Measurements from ENCODE around the gene RERE.

The RERE gene

DNA sequence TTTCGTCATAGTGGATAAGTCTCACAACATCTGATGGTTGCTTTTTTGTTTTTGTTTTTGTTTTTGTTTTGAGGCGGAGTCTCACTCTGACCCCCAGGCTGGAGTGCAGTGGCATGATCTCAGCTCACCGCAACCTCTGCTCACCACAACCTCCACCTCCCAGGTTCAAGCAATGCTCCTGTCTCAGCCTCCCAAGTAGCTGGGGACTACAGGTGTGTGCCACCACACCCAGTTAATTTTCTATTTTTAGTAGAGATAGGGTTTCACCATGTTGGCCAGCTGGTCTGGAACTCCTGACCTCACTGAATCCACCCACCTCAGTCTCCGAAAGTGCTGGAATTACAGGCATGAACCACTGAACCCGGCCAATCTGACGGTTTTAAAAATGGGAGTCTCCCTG lies 109.2 kb downstream of the RERE start:
- H3K4me1 ChIP-seq (ENCODE audit: control insufficient read depth, insufficient read depth, low read length): peaks cover 41% of the 10 kb centered on the region
- POLR2A ChIA-PET: no interaction called here
- CTCF ChIA-PET: interaction anchor here (1.1 to 4.0 kb wide), 3 partner anchors 10 to 141 kb away, joined by 3 to 14 read pairs (median 13); no protein-coding TSS in a partner anchor
- H3K36me3 ChIP-seq (ENCODE audit: control insufficient read depth in 2 of 2, insufficient read depth in 1 of 2, low read length in 2 of 2): no peaks in the 10 kb centered on the region
- H3K4me3 ChIP-seq (ENCODE audit: low read depth, low read length): no peak overlapping the region
- H3K27ac ChIP-seq (ENCODE audit: extremely low read depth, low read depth, low read length): no peak overlapping the region
- H3K9me3 ChIP-seq (ENCODE audit: control insufficient read depth, insufficient read depth, low read depth, low read length): no peaks in the 10 kb centered on the region
- TF ChIP-seq ZNF174 (tag by site-specific recombination; IDR thresholded peaks at IDR 0.05): no peak
- TF ChIP-seq, protein P1, sequence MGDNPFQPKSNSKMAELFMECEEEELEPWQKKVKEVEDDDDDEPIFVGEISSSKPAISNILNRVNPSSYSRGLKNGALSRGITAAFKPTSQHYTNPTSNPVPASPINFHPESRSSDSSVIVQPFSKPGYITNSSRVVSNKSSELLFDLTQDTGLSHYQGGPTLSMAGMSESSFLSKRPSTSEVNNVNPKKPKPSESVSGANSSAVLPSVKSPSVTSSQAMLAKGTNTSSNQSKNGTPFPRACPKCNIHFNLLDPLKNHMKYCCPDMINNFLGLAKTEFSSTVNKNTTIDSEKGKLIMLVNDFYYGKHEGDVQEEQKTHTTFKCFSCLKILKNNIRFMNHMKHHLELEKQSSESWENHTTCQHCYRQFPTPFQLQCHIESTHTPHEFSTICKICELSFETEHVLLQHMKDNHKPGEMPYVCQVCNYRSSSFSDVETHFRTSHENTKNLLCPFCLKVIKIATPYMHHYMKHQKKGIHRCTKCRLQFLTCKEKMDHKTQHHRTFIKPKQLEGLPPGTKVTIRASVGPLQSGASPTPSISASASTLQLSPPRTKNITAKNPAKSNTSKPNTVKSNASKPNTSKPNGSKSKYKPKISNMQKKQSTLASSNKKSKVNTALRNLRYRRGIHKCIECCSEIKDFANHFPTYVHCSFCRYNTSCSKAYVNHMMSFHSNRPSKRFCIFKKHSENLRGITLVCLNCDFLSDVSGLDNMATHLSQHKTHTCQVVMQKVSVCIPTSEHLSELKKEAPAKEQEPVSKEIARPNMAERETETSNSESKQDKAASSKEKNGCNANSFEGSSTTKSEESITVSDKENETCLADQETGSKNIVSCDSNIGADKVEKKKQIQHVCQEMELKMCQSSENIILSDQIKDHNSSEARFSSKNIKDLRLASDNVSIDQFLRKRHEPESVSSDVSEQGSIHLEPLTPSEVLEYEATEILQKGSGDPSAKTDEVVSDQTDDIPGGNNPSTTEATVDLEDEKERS (tag by site-specific recombination; IDR thresholded peaks at IDR 0.05): 0 out of 2 replicates have a peak, but pooled peaks have one; percentile 12
- TF ChIP-seq, protein P2, sequence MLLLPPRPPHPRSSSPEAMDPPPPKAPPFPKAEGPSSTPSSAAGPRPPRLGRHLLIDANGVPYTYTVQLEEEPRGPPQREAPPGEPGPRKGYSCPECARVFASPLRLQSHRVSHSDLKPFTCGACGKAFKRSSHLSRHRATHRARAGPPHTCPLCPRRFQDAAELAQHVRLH (tag by site-specific recombination; IDR thresholded peaks at IDR 0.05): 0 out of 2 replicates have a peak, but pooled peaks have one; percentile 62
- TF ChIP-seq ZNF426 (tag by site-specific recombination; IDR thresholded peaks at IDR 0.05): no peak
- TF ChIP-seq ZNF335 (tag by site-specific recombination; conservative IDR thresholded peaks at IDR 0.05): no peak

DNA sequence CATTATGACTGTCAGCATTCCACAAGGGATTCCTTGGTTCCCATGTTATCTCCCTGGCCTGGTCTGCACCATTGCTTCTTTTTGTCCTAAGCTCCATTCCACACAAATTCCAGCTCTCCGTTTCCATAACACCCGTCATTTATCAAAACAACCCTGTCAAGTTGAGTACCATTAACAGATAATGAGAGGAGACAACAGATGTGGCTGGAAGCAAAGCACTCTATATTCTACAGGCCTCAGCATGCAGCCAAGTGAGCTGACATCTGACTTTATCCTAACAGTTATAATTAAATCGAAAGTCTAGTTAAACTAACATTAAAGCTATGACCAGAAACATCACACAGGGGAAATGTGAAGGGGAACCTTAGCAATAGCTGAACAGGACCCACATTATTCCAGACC lies 110.4 kb downstream of the RERE start:
- CTCF ChIA-PET: interaction anchor here (0.6 to 4.0 kb wide), 7 partner anchors 11 to 675 kb away, joined by 3 to 14 read pairs (median 4); no protein-coding TSS in a partner anchor
- TF ChIP-seq, protein P3, sequence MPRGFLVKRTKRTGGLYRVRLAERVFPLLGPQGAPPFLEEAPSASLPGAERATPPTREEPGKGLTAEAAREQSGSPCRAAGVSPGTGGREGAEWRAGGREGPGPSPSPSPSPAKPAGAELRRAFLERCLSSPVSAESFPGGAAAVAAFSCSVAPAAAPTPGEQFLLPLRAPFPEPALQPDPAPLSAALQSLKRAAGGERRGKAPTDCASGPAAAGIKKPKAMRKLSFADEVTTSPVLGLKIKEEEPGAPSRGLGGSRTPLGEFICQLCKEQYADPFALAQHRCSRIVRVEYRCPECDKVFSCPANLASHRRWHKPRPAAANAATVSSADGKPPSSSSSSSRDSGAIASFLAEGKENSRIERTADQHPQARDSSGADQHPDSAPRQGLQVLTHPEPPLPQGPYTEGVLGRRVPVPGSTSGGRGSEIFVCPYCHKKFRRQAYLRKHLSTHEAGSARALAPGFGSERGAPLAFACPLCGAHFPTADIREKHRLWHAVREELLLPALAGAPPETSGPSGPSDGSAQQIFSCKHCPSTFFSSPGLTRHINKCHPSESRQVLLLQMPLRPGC (tag by site-specific recombination; IDR thresholded peaks at IDR 0.05): peak; percentile 88
- no peak for TF ChIP-seq ZNF423 (tag by site-specific recombination; IDR thresholded peaks at IDR 0.05)
- peak; percentile 59; the same call in 1 of the 2 replicates for TF ChIP-seq ZBTB8A (tag by site-specific recombination; IDR thresholded peaks at IDR 0.05)
- TF ChIP-seq ZNF335 (tag by site-specific recombination; conservative IDR thresholded peaks at IDR 0.05): peak; percentile 52; the same call in 1 of the 2 replicates
- TF ChIP-seq ZNF610 (tag by site-specific recombination; IDR thresholded peaks at IDR 0.05; ENCODE audit: borderline replicate concordance): peak; percentile 64; the same call in 1 of the 2 replicates
- TF ChIP-seq ZNF350 (tag by site-specific recombination; IDR thresholded peaks at IDR 0.05): no peak
- peak; percentile 92 for TF ChIP-seq MEIS1 (CRISPR knock-in tag; IDR thresholded peaks at IDR 0.05; ENCODE audit: borderline replicate concordance)
- no peak for TF ChIP-seq ZNF132 (tag by site-specific recombination; IDR thresholded peaks at IDR 0.05; ENCODE audit: borderline replicate concordance)
- TF ChIP-seq ZNF521 (tag by site-specific recombination; IDR thresholded peaks at IDR 0.05): no peak
- no peak for TF ChIP-seq ZNF701 (tag by site-specific recombination; IDR thresholded peaks at IDR 0.05)
- TF ChIP-seq ZNF76 (tag by site-specific recombination; IDR thresholded peaks at IDR 0.05; ENCODE audit: borderline replicate concordance, low read depth): peak; percentile 50; the same call in 1 of the 2 replicates
- TF ChIP-seq, protein P4, sequence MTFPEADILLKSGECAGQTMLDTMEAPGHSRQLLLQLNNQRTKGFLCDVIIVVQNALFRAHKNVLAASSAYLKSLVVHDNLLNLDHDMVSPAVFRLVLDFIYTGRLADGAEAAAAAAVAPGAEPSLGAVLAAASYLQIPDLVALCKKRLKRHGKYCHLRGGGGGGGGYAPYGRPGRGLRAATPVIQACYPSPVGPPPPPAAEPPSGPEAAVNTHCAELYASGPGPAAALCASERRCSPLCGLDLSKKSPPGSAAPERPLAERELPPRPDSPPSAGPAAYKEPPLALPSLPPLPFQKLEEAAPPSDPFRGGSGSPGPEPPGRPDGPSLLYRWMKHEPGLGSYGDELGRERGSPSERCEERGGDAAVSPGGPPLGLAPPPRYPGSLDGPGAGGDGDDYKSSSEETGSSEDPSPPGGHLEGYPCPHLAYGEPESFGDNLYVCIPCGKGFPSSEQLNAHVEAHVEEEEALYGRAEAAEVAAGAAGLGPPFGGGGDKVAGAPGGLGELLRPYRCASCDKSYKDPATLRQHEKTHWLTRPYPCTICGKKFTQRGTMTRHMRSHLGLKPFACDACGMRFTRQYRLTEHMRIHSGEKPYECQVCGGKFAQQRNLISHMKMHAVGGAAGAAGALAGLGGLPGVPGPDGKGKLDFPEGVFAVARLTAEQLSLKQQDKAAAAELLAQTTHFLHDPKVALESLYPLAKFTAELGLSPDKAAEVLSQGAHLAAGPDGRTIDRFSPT (tag by site-specific recombination; IDR thresholded peaks at IDR 0.05): peak; percentile 89
- TF ChIP-seq, protein P5, sequence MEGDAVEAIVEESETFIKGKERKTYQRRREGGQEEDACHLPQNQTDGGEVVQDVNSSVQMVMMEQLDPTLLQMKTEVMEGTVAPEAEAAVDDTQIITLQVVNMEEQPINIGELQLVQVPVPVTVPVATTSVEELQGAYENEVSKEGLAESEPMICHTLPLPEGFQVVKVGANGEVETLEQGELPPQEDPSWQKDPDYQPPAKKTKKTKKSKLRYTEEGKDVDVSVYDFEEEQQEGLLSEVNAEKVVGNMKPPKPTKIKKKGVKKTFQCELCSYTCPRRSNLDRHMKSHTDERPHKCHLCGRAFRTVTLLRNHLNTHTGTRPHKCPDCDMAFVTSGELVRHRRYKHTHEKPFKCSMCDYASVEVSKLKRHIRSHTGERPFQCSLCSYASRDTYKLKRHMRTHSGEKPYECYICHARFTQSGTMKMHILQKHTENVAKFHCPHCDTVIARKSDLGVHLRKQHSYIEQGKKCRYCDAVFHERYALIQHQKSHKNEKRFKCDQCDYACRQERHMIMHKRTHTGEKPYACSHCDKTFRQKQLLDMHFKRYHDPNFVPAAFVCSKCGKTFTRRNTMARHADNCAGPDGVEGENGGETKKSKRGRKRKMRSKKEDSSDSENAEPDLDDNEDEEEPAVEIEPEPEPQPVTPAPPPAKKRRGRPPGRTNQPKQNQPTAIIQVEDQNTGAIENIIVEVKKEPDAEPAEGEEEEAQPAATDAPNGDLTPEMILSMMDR (tag by site-specific recombination; IDR thresholded peaks at IDR 0.05): no peak
- TF ChIP-seq, protein P6, sequence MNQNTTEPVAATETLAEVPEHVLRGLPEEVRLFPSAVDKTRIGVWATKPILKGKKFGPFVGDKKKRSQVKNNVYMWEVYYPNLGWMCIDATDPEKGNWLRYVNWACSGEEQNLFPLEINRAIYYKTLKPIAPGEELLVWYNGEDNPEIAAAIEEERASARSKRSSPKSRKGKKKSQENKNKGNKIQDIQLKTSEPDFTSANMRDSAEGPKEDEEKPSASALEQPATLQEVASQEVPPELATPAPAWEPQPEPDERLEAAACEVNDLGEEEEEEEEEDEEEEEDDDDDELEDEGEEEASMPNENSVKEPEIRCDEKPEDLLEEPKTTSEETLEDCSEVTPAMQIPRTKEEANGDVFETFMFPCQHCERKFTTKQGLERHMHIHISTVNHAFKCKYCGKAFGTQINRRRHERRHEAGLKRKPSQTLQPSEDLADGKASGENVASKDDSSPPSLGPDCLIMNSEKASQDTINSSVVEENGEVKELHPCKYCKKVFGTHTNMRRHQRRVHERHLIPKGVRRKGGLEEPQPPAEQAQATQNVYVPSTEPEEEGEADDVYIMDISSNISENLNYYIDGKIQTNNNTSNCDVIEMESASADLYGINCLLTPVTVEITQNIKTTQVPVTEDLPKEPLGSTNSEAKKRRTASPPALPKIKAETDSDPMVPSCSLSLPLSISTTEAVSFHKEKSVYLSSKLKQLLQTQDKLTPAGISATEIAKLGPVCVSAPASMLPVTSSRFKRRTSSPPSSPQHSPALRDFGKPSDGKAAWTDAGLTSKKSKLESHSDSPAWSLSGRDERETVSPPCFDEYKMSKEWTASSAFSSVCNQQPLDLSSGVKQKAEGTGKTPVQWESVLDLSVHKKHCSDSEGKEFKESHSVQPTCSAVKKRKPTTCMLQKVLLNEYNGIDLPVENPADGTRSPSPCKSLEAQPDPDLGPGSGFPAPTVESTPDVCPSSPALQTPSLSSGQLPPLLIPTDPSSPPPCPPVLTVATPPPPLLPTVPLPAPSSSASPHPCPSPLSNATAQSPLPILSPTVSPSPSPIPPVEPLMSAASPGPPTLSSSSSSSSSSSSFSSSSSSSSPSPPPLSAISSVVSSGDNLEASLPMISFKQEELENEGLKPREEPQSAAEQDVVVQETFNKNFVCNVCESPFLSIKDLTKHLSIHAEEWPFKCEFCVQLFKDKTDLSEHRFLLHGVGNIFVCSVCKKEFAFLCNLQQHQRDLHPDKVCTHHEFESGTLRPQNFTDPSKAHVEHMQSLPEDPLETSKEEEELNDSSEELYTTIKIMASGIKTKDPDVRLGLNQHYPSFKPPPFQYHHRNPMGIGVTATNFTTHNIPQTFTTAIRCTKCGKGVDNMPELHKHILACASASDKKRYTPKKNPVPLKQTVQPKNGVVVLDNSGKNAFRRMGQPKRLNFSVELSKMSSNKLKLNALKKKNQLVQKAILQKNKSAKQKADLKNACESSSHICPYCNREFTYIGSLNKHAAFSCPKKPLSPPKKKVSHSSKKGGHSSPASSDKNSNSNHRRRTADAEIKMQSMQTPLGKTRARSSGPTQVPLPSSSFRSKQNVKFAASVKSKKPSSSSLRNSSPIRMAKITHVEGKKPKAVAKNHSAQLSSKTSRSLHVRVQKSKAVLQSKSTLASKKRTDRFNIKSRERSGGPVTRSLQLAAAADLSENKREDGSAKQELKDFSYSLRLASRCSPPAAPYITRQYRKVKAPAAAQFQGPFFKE (tag by site-specific recombination; IDR thresholded peaks at IDR 0.05; ENCODE audit: borderline replicate concordance): no peak

More for the DNA sequence above, 110.4 kb downstream of the RERE start:
- Histone ChIP-seq H3K27ac (ENCODE audit: extremely low read depth, low read depth, low read length) (peak overlapping the region; percentile 19), H3K4me1 (ENCODE audit: control insufficient read depth, insufficient read depth, low read length) (peaks cover 35% of the 10 kb centered on the region), H3K9me3 (ENCODE audit: control insufficient read depth, insufficient read depth, low read depth, low read length) (no peaks in the 10 kb centered on the region), H3K4me3 (ENCODE audit: low read depth, low read length) (no peak overlapping the region), H3K36me3 (ENCODE audit: control insufficient read depth in 2 of 2, insufficient read depth in 1 of 2, low read length in 2 of 2) (no peaks in the 10 kb centered on the region)
- POLR2A ChIA-PET: interaction anchor here (1.3 kb wide), 1 partner anchor 110 kb away, joined by 8 read pairs; the partner anchor contains the start of gene RERE

Data from HEK293 (cell line).